IPS-NIHi11 (cell line): ENCODE measurements around the gene ANKMY1.
"Not testable (repeated sequence)": the region's sequence is repeated elsewhere in the genome, so short reads cannot be mapped to it uniquely, and the experiment has no call there.

ENCODE experiments used
- DNase-seq: peaks from one replicate; pipeline ENCODE4 v3.0.0; 2012; ENCODE audit warnings: mixed read lengths, low spot score

ANKMY1 gene

DNA sequence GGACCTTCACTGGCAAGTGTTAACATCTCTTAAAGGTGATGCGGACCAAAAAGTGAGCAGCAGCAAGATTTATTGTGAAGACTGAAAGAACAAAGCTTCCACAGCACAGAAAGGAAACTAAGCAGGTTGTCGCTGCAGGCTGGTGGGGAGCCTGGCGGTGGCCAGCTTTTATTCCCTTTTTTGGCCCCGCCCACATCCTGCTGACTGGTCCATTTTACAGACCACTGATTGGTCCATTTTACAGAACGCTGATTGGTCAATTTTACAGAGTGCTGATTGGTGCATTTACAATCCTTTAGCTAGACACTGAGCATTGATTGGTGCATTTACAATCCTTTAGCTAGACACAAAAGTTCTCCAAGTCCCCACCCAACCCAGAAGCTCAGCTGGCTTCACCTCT is 35.9 kb downstream of the ANKMY1 start:
- not testable (repeated sequence) for DNase-seq

DNA sequence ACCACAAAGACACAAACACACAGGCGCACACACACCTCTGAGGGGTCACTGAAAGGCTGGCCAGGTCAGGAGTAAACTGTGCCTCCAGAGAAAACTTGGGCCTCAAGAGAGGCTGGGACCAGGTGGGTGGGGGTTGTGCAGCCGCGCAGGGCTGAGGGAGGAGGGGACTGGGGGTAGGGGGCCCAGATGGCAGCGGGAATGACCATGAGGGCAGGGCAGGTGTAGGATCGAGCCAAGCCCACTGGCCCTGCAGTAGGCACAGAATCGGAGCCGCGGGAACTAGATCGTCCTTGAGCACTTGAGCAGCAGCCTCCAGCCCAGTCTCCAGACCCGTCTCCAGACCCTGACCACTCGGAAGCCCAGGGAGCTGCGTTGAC is 36.8 kb downstream of the ANKMY1 start:
- no peak for DNase-seq

DNA sequence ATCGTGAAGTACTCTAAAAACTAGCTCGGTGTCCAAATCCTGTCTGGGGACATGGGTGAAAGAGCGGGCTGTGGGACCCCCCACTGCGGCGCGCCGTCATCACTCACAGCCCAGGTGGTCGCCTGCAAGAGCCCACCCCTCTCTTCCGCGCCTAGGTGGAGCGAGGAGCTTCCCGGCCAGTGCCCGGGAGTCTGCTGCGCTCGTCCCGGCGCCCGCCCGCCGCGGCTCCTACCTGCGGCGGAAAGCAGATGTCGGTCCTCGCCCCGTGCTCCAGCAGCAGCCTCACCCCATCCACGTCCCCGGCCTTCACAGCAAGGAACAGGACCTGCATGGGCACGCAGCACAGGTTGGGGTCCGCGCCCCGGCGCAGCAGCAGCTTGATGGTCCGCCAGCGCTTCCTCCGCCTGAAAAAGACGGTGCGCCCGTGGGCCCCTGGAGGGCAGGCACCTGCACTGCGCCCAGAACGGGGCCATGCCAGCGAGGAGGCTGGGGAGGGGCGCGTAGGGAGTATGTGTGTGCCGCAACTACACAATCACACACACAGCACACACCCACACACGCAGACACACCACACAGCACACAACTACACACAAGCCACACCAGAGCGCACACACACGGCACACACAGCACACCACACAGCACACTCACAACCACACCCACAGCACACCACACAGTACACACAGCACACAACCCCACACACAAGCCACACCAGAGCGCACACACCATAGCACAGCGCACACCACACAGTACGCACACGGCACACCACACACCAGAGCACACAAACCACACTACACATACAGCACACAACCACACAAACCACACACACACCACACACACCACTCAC is 37.4 kb downstream of the ANKMY1 start:
- DNase-seq, result peak; percentile 70

DNA sequence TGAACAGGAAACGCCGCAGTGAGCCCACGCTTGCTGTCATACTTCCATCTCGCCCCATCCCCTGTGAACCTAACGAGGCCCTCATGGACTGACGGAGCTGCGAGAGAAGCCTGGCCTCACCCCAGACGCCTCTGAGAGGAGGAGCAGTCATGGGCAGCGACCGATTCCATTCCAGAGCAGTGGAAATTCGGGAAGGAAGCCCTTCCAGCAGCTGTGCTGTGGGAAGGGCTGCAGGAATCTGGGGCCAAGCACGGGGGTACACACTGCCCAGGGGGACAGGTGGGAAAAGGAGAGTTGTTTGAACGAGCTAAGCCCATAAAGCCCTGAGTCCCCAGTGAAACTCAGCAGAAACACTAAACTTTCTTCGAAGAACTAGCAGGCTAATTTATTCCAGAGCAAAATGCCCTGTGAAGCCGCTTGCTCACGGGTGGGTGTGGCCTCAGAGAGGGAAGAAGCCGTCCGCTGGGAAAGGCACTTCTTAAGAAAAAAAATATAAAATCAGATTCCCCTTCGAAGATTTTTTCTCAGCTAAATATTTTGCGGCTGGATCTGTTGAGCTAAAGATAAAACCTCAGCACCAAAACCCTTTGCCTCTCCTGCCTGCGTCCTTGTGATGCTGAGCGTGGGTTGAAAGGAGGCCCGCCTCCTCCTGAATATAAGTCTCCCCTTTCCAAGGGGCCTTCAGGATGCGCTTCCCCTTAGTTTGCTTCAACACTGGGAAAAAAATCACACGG is 38.2 kb downstream of the ANKMY1 start:
- no peak for DNase-seq

DNA sequence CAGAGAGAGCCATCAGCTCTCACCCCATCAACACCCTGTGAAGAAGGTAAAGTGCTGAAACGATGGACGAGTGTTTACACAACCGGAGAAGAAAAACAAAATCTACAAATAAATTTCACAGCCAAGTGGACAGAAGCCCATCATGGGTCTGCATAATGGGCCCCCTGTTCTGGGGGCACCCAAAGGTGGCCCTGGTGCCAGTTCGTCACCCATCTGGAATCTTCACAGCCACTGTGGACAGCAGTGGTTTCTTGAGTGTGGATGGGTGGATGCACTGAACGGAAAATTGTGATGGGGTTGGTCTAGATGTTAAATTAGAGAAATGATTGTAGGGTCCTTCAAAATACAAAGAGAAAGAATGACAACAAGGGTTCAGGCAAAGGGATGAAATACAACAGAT is 38.8 kb downstream of the ANKMY1 start:
- no peak for DNase-seq

DNA sequence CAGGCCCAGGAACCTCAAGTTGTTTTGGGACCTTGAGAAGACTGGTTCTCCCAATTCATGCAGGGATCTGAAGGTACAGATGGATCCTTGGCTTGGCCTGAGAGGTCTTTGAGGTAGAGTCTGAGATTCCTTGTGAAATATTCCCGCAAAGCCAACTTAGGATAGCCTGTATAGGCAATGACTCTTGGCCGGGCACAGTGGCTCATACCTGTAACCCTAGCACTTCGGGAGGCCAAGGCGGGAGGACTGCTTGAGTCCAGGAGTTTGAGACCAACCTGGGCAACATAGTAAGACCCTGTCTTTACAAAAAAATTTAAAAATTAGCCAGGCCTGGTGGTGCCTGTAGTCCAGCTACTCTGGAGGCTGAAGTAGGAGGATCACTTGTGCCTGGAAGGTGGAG is 40.4 kb downstream of the ANKMY1 start:
- DNase-seq, result no peak

DNA sequence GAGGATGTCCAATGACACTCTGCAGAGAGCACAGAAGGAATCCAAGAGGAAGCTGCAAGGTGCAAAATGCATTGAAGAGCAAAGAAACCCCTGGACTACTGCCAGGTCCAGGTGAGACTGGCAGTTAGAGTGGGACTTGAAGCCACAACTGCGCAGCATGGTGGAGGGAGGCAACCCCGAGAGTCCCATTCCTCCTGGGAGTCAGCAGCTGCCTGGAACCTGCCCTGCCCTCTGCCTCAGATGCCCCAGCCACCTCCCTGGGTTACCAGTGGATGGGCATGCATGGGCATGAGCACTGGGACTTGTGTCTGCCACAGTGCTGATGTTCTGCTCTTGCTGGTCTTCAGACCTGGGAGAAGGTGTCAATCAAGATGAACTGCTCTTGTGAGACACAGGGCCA is 43.2 kb downstream of the ANKMY1 start:
- DNase-seq, result no peak

DNA sequence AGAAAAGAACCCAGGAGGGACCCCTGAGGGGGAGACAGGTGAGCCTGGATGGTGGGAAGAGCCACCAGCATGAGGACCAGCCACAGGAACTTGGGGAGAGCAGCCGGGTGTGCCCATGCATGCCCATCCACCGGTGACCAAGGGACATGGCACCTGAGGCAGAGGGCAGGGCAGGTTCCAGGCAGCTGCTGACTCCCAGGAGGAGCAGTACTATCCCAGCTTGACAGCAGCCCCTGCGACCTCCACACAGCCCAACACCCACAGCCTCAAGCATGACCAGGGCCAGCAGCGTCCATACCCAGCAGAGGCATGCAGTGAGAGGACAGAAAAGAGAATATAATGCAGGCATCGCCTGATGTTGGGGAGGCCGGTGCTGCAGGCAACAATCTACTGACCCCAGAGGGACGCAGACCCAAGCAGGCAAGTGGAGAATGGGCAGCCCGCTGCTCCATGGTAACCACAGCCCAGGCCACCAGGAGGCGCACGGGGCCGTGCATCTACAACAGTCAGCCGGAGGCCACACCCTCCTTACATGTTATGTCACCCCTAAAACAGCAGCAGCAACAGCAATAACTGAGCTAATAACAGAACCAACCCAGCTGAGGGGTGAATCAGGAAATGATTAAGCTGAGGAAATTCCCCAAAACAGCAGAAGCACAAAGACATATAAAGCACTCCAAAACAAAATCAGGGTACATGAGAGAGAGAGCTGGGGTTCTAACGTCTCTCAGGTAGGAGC is 44.1 kb downstream of the ANKMY1 start:
- DNase-seq, result peak; percentile 92

DNA sequence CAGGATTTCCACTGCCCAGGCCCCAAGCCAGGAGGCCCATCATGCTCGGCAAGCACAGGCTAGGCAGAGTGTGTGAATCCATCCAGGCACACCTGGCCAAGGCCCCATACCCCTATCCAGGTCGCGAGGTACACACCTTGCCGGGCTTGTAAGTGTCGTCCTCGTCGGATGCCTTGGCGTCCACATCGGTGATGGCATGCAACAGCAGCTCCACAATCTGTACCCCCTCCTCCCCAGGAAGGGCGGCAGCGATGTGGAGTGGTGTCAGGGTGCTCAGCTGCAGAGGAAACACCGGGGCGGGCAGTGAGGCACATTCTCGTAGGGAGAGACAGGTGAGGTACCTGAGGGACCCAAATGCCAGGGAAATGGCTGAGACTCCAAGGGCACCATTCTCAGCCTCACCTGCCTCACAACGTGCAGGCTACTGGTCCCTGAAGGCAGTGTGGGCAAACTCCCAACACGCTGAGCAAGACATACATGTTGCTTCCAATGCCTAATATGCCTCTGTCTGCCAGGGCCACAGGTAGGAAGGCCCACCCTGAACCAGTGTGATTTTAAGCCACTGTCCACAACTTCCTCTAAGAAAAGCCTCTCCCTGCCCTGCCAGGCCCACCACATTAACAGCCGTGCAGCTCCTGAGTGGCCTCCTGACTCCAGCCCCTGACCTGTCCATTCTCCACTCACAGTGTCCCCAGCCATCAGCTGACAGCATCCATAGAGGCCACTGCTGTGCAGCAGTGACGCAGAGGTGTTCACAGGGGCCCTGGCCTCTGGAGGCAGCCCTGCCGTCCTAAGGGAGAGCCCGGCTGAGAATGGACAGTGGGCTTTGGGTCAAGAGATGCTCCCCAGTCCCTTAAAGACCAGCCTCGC is 44.9 kb downstream of the ANKMY1 start:
- DNase-seq, result no peak

DNA sequence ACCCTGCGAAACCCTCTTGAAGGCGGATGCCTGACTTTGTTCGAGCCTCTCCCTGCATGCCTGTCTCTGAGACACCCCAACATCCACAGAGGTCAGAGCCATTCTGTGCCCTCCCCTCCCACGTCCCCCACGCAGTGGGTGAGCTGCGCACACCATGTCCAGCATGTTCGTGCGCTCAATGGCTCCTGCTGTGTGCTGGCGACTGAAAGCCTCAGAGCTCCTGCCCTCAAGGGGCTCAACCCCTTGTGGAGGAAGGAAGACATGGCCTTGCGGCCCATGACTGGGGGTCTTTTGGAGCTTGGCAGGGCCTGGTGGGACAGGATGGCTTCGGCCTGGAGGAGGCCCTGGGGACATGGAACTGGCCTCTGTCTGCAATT is 45.7 kb downstream of the ANKMY1 start:
- DNase-seq, result no peak

DNA sequence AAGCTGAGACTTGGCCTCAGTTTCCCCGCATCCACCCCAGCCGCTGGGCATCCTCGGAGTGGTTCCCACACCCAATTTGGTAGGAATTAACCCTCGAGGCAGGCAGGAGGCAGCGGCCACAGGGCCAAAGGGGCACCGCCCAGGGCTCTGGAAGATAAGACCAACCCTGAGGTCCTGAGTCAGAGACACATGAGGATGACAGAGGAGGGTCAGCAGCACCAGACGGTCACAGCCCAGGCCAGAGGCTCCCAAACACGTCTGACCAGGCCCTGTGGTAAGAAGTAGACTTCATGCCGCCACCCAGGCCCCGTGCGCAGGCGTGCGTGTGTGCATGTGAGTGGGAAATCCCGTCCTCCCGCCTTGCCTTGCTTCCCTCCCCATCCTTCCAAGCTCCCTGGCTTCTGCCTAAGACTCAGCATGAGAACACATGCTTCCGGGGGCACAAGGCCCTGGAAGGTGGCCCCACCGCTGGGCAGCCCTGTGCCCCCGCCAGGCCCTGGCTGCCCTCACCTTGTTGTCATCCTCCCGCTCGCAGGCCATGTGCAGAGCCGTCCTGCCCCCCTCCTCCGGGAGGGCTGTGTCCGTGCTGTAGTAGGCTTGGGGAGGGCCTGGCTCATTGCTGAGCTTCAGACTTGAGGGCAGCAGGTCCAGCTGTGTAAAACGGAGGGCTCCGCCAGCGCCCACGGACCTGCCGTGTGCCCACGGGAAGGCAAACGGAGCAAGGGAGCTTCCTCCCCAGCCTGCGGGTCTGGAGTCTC is 46.3 kb downstream of the ANKMY1 start:
- no peak for DNase-seq

DNA sequence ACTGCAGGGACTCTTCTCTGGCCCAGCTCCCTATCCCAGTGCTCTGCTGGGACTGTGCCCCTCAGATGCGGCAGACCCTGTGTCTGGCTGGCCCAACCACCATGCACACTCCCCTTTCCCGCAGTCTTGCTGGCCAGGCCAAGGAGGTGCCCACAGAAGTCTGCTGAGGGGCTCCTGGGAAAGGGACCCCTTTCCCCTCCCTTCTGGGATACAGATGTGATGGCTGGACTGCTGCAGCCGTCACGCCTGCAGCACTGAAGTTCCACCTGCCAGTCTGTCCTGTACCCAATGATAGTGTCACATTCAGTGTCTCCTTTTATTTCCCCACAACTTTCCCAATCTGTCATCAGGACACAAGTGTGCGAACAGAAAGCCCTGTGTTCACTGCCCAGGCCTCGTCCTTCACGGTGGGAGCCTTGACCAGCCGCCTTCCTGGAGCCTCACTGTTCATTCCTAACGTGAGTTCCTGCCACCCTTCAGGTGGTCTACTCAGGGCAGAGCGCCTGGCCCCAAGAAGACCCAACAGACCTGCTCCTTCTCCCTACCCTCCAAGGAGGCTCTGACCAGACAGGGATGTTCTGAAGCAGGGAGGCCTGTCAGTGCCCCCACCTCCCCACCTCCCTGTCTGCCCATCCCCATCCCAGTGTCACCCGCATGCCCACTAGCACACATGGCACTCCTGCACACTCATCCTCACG is 47.1 kb downstream of the ANKMY1 start:
- DNase-seq, result no peak

DNA sequence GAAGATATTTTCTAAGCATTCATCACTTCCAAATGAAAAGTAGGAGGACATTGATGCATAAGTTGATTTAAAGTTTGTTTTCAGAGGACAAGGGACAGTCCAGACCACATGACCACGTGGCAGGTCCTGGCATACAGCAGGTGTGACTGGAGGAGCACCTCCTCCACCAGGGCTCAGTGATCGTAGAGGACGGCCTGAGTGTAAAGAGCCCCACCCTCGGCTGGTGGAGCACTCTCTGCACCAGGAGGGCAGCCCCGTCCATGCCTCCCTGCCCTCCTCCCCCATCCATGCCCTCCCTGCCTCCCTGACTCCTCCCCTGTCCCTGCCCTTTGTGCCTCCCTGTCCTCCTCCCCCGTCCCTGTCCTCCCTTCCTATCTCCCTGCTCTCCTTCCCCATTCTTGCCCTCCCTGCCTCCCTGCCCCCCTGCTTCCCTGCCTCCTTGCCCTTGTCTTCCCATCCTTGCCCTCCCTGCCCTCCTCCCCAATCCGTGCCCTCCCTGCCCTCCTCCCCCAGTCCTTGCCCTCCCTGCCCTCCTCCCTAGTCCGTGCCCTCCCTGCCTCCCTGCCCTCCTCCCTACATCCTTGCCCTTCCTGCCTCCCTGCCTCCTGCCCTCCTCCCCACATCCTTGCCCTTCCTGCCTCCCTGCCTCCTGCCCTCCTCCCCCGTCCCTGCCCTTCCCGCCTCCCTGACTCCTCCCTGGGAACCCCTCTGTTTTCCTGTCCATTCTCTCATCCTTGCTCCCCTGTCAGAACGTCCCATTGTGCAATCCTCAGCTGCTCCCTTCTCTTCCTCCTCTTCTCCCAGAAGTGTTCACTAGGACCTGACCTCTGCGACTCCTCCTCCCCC is 47.9 kb downstream of the ANKMY1 start:
- DNase-seq, result no peak

DNA sequence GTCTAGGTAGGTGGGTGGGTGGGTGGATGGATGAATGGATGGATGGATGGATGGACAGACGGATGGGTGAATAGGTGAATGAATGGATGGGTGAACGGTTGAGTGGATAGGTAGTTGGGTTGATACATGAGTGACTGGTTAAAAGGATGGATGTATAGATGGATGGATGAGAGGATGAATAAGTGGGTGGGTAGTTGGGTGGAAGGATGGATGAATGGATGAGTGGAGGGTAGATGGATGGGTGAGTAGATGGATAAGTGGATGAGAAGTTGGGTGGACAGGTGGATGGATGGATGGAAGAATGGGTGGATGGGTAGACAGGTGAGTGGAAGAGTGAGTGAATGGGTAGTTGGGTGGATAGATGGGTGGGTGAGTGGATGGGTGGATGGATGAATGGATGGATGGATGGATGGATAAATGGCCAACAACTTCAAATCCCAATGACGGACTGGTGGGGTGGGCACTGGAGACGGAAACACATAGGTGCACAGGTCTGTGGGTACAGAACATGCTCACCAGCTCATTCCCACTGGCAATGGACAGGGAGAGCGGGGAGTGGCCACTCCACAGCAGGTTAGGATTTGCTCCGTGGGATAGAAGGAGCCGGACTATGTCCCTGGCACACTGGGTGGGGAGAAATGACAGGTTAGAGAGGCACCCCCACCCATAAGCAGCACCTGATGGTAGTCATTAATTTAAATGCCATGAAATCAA is 48.8 kb downstream of the ANKMY1 start:
- DNase-seq, result no peak

DNA sequence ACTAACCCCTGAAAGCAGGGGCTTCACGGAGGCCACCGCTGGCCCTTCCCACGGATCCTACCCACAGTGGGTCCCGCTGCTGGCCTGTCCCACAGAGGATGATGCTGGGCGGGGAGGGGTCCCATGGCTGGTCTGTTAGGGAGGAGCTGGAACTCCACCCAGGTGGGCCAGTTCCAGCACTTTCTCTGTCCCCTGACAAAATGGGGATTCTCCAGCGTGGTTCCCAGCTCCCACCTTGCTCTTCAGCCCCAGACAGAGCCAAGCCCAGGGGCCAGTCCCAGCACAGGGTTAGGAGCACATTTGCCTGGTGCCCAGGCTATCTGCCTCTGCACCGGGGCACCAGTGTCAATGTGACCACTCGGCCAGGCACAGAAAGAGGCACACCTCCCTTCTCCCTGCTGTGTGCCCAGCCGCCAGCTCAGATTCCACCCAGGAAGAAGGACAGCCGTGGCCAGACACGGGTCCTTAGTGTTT is 50.0 kb downstream of the ANKMY1 start:
- DNase-seq, result peak; percentile 2

DNA sequence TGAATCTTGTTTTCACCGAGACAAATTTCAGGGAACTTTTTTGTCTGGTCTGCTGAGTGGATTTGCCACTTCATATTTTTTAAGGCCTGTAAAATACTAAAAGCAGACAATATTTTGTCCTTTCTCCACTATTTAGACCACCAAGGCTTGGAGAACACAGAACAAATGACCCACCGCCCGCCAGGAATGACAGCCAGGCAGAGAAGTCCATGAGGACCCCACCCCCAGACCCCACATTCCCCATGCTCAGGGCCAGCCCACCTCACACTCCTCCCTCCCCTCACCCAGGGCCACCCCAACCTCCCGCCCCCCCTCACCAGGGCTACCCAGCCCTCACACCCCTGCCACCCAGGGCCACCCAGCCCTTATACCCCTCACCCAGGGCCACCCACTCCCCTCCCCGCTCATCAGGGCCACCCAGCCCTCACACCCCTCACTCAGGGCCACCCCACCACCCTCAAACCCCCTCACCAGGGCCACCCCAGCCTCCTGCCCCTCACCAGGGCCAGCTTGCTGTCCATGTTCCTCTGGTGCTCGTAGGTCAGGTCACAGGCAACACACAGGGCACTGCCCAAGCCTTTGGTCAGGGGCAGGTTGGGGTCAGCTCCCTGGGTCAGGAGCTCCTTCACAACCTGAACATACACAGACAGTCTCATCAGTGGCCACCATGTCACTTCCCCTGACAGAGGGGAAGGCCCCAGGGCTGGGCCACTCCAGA is 50.6 kb downstream of the ANKMY1 start:
- peak; percentile 11 for DNase-seq

DNA sequence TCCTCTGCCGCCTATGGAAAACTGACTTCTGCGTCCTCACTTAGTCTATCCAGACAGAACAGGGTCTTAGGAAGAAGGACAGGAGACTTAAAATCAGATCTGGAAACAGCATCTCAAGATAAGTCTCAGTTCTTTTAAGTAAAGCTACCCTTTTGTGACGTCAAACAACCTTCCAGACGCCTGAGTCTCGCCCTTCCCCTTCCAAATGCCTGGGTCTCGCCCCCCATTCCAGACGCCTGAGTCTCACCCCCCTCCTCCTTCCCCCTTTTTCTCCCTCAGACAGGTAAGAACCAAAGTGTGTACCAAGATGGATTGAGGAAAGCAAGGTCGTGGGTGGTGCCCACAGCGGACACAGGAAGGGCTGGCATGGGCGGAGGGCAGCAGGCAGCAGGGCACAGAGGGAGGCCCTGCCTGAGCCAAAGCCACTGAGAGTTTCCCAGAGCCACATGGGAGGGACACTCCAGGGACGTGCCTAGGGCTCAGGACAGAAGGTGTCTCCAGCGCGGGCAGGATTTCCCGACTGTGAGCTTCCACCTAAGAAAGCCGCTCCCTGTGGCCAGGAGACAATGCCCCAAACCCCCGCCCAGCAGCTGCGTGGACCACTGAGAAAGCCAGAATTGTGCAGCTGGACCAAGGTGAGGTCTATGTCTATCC is 51.3 kb downstream of the ANKMY1 start:
- DNase-seq, result peak; percentile 7

DNA sequence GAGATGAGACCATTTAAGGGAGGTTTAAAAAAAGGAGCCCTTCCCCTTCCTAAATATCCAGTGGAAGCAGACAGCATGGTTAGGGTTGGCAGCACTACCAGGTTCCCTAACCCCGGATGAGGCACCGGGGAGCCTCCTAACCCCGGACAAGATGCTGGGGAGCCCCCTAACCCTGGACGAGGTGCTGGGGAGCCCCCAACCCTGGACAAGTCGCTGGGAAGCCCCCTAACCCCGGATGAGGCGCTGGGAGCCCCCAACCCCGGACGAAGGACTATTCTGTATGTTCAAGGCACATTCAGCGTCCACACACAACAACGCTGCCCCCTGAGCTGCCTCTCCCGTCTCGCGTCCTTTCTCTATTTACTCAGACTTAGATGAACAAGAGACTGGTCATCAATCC is 51.9 kb downstream of the ANKMY1 start:
- DNase-seq, result peak; percentile 4
